GM12875 (cell line): ENCODE data around the gene PNP.
"Not testable (repeated sequence)": the region's sequence is repeated elsewhere in the genome, so short reads cannot be mapped to it uniquely, and the experiment has no call there.

Experiments used
- H3K4me3 ChIP-seq: one replicate; pipeline ENCODE4 v1.5.1; 2011; ENCODE audit warnings: low read depth, low read length, control low read depth
- CTCF ChIP-seq: IDR thresholded peaks from 2 replicates; pipeline ENCODE4 v1.5.1; 2011; ENCODE audit warnings: low read depth, mild to moderate bottlenecking, control low read depth, inconsistent platforms, low read length, moderate library complexity, borderline replicate concordance; ENCODE audit not compliant: insufficient read depth

PNP gene

GRCh38 chr14:20494935-20495766, 25.9 kb downstream of the PNP start:
- H3K4me3 ChIP-seq: no peak overlapping the region
- TF ChIP-seq CTCF: no peak

- H3K4me3 ChIP-seq: no peak overlapping the region
- TF ChIP-seq CTCF: no peak
Observed at GRCh38 chr14:20498622-20499021, 29.4 kb downstream of the PNP start.

DNA sequence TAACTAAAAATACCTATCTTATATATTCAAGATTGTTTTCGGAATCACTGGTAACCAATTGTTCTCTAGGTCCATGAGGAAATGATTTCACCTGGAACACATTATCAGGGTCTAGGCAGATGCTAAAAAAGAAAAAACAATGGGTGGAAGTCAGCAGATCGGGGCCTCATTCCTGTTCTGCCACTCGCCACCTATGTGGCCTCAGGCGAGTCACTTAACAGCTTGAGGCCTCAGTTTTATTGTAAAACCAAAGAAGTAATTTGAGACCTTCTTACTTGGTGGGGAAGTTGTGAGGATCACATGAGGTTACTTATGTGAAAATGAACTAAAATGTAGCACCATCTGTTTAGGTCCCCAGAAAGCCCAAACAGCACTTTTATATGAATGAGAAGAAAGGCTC, 29.9 kb downstream of the PNP start:
- no peak for TF ChIP-seq CTCF
- no peak overlapping the region for H3K4me3 ChIP-seq

GRCh38 chr14:20499881-20500280, 30.7 kb downstream of the PNP start:
- no peak for TF ChIP-seq CTCF
- no peak overlapping the region for H3K4me3 ChIP-seq

DNA sequence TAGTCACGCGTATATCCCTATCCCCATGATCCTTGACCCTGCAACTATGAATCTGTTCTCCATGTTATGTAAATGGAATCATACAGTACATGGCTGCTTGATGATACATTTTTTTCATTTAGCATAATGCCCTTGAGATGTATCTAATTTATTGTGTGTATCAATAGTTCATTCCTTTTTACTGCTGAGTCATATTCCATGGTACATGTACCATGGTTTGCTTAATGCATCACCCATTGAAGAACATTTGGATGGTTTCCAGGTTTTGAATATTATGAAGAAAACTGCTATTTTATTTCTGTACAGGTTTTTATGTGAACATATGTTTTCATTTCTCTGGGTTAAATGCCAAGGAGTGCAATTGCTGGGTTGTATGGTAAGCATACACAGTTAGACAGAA, 32.1 kb downstream of the PNP start:
- TF ChIP-seq CTCF: no peak

DNA sequence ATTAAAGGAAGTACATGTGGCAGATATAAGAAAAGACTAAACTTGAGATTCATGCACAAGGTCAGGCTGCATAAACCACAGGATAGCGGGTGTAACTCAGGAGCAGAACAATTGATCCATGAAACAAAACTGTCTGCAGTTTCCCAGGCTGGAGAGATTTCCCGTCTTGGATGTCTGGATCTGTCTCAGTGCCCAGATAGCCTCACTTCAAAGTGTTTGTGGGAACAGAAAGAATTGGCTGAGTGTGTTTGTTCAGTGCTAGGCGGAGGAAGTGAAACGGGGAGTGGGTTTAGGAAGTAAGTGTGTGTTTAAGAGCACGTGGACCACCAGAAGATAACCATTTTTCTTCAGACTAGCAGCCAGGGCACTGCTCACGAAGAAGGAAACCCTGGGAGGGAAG, 34.7 kb downstream of the PNP start:
- no peak for TF ChIP-seq CTCF
- no peak overlapping the region for H3K4me3 ChIP-seq

More for the DNA sequence above, 32.1 kb downstream of the PNP start:
- H3K4me3 ChIP-seq: no peak overlapping the region

GRCh38 chr14:20506276-20506675, 37.1 kb downstream of the PNP start:
- H3K4me3 ChIP-seq: not testable (repeated sequence)

DNA sequence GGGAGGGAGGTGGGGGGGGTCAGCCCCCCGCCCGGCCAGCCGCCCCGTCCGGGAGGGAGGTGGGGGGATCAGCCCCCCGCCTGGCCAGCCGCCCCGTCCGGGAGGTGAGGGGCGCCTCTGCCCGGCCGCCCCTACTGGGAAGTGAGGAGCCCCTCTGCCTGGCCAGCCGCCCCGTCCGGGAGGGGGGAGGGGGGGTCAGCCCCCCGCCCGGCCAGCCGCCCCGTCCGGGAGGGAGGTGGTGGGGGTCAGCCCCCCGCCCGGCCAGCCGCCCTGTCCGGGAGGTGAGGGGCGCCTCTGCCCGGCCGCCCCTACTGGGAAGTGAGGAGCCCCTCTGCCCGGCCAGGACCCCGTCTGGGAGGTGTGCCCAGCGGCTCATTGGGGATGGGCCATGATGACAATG, 37.5 kb downstream of the PNP start:
- H3K4me3 ChIP-seq: not testable (repeated sequence)

GRCh38 chr14:20507537-20507936, 38.3 kb downstream of the PNP start:
- not testable (repeated sequence) for H3K4me3 ChIP-seq
